Left colon (tissue), 2 donors: ENCODE data around the gene PCYT1A. TPM values are rescaled to one million over a fixed set of nuclear protein-coding genes. Genes with fewer than 3 reads are reported as not detected.
"Not testable (repeated sequence)": the region's sequence is repeated elsewhere in the genome, so short reads cannot be mapped to it uniquely, and the experiment has no call there.

ENCODE experiments used
- ATAC-seq: fragments of 200-7000 bp; cut with Tn5 transposase; one replicate; pipeline ENCODE4 v1.9.1; 2020; ENCODE audit warnings: mild to moderate bottlenecking, moderate library complexity
- DNase-seq, 2 donors: peaks; one replicate each; pipeline ENCODE4 v3.0.0-alpha.2; 2020
- intact Hi-C, 2 donors: fragments of 100-400 bp; cut with DNase I in 1 of 2; cut with micrococcal nuclease in 1 of 2; formaldehyde crosslinking; loops; one replicate each; pipeline versions ENCODE4 v1.11.2 to v1.14.0; 2022; cut with DNase I, micrococcal nuclease
- total RNA-seq, 2 donors: library from RNA; stranded (reverse); fragmentation: NEBNext Ultra II Directional; extraction: Animal tissue kit (Norgen Biotek cat#: 25700); gene quantifications; one replicate each; pipeline ENCODE4 v1.2.1, GENCODE V29; 2021
- donor health status: DM: no; HTN: no; CAD: no.
- donor health status: DM: yes; HTN: yes; CAD: no.

Gene PCYT1A
- total RNA-seq, 2 donors from 2014 or later: 57.7 to 64.6 TPM

DNA sequence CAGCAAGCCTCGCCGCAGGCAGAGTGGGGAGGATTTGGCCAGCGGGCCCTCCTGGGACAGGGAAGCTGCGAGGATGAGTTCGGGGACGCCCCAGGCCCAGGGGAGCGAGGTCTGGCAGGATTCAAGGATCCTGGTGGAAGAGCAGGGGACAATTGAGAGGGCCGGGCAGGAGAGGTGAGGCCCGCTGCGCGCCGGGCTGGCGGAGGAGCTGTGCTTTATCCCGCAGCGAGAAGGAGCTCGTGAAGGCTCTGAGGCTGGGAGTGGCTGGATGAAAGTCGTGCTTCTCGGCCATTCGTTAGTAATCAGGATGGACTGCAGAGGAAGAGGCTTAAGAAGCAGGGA, 67.6 kb downstream of the PCYT1A start:
- intact Hi-C loops: no loop called here
- no peak for ATAC-seq
- no peak for DNase-seq

DNA sequence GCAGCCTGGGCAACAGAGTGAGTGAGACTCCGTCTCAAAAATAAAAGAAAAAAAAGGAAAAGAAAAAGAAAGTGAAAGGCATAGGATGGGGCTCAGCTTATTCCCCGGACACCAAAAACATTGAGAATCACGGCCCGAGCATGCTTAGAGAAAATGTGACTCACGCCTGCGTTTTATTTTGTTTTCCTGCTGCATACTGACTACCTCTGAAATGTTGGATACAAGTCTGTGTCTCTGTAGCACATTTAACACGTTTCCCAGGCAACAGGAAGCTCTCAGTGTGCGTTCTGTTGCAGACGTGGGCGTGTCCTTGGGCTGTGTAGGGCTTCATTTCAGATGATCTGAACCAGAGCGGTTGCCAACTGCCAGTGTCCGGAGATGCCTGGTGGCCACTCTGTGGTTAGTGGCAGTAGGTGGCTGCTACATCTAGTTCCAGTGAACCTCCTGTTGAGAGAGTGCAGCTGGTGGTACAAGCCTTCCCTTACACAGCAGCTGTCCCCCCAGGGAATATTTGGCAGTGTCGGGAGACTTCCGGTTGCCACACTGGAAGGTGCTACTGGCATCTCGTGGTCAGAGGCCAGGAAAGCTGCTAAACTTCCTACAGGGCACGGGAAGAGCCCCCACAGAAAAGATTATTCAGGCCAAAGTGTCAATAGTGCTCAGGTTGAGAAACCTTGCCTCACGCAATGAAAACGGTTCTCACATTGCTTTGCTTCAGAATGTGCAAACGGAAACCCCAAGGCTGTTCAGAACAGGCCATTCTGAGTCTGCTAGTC, 68.1 kb downstream of the PCYT1A start:
- ATAC-seq (peak; percentile 43), DNase-seq (peak; percentile 68 to 69)
- intact Hi-C loops: no loop called here

- DNase-seq (no peak), ATAC-seq (peak; percentile 30)
- intact Hi-C loops: no loop called here
These were observed 69.3 kb downstream of the PCYT1A start for GRCh38 chr3:196218155-196218712.

DNA sequence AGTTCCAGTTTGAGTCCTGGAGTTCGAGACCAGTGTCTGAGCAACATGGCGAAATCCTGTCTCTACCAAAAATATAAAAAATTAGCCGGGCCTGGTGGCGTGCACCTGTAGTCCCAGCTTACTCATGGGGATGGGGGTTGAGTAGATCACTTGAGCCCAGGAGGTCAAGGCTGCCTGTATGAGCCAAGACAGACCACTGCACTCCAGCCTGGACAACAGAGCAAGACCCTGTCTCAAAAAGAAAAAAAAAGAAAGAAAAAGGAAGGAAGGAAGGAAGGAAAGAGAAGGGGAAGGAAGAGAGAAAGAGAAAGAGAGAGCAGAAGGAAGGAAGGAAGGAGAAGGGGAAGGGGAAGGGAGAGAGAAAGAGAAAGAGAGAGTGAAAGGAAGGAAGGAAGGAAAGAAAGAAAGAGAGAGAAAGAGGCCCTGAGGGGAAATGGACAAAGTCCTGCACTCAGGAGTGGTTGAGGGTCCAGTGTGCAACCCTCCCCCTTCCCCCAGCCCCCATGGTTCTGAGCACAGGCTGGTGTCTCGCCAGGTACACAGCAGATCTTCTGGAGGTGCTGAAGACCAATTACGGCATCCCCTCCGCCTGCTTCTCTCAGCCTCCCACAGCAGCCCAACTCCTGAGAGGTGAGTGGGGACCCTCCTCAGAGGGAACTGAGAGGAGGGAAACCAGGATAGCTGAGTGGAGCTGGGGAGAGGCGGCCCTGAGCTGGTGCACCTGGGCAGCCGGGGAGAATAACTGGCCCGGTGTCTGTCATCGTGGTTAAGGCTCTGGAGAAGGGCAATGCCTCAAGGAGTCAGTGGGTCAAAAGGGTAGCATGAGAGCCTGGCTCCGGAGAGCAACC, 70.0 kb downstream of the PCYT1A start:
- ATAC-seq: no peak
- no peak for DNase-seq
- intact Hi-C loops: no loop called here

DNA sequence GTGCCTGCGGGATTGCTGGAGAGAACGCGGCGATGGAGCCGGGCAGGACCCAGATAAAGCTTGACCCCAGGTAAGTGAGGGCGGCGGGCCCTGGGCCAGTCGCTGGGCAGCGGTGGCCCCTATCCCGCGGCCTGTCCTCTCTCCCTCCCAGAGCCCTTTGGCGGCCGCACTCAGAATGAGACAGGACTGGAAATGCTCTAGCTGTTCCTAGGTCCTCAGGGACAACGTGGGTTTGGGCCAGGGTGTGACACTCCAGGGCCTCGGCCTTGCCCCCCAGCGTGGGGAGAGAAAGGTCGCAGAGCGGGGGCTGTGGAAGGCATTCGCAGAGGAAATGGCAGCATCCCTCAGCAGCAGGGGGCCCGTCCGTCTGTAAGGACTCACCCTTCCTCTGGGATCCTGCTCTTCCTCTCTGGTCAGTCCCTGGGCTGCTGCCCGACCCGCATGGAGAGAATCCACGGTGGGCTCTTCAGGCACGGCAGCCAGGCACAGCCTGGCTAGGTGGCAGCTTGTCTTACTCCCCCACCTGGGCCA, 70.8 kb downstream of the PCYT1A start:
- no peak for DNase-seq
- intact Hi-C loops: no loop called here
- ATAC-seq: peak; percentile 8

GRCh38 chr3:196216089-196216564, 71.4 kb downstream of the PCYT1A start, which contains the start of gene SLC51A:
TSS of gene SLC51A (plus strand) at chr3:196216534. CDS start at chr3:196216713, 179 bp downstream.
- intact Hi-C loops: no loop called here
- DNase-seq: peak in 1 of 2 donors; percentile 74
- peak; percentile 77 for ATAC-seq

DNA sequence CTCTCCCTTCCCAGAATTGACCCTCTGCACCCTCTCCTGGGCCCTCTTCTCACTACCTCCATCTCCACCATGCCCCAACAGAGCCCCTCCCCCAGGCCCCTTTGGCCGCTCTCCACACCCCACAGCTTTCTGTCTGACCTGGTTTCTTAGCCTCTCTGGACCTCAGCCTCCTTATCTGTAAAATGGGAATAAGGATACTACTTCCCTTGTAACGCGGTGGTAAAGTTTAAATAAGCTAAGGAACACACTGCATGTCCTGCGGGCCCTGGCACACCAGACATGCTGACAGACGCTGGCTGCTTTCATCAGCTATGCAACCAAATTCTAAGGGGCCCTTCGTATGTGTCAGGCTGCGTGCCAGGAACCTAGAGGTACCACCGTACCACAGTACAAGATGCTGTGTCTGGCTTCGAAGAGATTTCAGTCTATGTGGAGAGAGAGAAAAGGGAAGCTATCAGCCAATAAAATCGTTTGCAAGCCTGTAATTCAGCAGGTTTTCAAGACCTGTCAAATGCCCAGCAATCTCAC, 72.0 kb downstream of the PCYT1A start:
- DNase-seq (no peak), ATAC-seq (no peak)
- intact Hi-C loops: no loop called here

GRCh38 chr3:196214783-196215441, 72.6 kb downstream of the PCYT1A start:
- ATAC-seq: peak; percentile 54
- intact Hi-C loops: no loop called here
- DNase-seq: no peak

GRCh38 chr3:196210673-196211556, 76.6 kb downstream of the PCYT1A start, which contains the start of gene ZDHHC19:
TSS of gene ZDHHC19 (minus strand) at chr3:196211400. CDS start at chr3:196211315, 85 bp downstream.
- intact Hi-C loops: no loop called here
- ATAC-seq (no peak), DNase-seq (no peak)

- DNase-seq, ATAC-seq, intact Hi-C loops: not testable (repeated sequence)
These were observed 77.4 kb downstream of the PCYT1A start for GRCh38 chr3:196209944-196210672.

GRCh38 chr3:196208942-196209695, 78.4 kb downstream of the PCYT1A start:
- no peak for DNase-seq
- intact Hi-C loops: no loop called here
- ATAC-seq: no peak

DNA sequence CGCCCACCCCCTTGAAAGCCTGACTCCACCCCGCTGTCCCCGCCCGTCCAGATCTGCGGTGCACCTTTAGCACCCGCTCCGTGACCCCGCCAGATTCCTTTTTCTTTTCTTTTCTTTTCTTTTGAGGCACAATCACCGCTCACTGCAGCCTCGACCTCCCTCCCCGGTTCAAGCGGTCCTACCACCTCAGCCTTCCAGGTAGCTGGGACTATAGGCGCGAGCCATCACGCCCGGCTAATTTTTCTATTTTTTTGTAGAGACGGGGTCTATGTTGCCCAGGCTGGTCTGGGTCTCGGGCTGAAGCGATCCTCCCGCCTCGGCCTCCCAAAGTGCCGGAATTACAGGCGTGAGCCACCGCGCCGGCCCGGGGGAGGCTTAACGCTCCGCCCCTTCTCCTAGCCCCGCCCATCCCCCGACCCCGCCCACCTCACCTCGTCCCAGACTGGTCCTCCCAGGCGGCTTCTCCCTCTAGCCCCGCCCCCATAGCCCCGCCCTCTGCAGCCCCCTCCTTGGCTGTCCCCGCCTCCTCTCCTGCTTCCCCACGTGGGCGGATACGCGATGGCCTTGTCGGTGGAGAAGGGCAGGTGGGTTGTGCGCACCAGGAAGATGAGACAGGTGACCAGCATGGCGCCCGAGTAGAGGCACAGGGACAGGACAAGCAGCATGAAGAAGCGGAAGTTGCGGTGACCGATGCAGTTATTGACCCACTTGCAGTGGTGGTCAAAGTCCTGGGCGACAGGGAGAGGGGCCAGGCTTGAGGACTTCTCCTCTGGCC, 79.5 kb downstream of the PCYT1A start:
- peak; percentile 82 to 85 for DNase-seq
- peak; percentile 88 for ATAC-seq
- intact Hi-C loops: no loop called here

GRCh38 chr3:196207159-196207832, 80.2 kb downstream of the PCYT1A start:
- intact Hi-C loops: no loop called here
- DNase-seq (peak; percentile 29 to 59), ATAC-seq (peak; percentile 36)

- intact Hi-C loops, ATAC-seq: not testable (repeated sequence)
These were observed 81.9 kb downstream of the PCYT1A start for GRCh38 chr3:196205442-196206205.

More at GRCh38 chr3:196205442-196206205, 81.9 kb downstream of the PCYT1A start:
- not testable (repeated sequence) for DNase-seq
